Kasumi-1 (cell line): ENCODE results near the gene GRIA3.
"Not testable (repeated sequence)": the region's sequence is repeated elsewhere in the genome, so short reads cannot be mapped to it uniquely, and the experiment has no call there.

Experiments used
- DNase-seq, 2 experiments: peaks; one replicate each; lab custom pipeline; 2025; lab: John Stamatoyannopoulos, UW

Gene GRIA3

DNA sequence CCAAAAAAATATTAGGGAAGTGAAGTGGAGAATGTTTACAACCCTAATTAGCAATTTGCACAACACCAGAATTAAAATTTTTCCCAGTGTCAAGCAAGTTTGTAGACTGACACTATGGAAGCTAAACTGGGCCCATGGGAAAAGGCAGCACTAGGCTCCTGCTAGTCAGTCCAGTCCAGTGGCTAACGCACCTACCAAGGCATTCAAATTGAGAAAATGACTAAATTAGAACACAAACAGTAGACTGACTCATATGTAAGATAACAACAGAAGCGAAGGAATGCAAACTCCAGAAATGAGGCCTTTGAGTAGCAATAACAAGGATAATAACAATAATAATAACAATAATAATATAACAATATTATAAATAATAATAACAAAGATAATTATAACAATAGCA is 90.7 kb downstream of the GRIA3 start:
- no peak for DNase-seq

- DNase-seq, result no peak
Measured at GRCh38 chrX:123277347-123277746, 93.3 kb downstream of the GRIA3 start.

DNA sequence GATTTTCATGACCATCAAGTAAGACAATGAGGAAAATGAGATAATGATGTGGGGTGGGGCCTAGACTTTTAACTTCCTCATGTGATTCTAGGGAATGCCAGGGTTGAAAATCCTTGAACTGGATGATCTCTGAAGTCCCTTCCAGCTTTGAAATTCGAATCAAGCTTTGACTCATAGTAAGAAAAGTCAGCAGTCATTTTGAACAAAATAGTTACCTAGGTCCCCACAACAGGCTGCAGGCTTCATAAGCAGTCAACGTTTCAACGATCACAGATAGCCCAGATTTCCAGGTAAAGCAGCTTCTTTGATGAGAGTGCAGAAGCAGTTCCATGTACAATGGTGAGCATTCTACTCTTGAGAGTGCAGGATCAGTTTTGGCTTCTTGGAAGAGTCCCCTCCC is 93.7 kb downstream of the GRIA3 start:
- no peak for DNase-seq

DNA sequence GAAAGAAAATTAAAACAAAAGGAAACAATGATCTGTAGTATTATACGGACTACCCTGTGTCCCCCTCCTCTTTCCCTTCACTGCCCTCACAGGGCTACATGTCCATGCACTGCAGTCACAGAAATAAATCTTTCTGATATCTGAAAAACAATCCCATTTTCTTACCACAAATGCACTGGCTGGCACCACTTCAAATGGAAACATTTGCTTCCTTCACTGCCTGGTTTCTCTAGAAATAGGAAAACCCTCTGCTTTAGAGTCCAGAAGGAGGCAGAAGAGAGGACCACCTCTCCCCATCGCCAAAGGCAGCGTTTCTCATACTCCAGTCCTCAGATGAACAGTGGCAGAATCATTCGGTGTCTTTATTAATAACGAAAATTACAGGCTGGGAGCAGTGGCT is 98.2 kb downstream of the GRIA3 start:
- no peak for DNase-seq

GRCh38 chrX:123283407-123283806 is 99.3 kb downstream of the GRIA3 start:
- DNase-seq, result not testable (repeated sequence)

DNA sequence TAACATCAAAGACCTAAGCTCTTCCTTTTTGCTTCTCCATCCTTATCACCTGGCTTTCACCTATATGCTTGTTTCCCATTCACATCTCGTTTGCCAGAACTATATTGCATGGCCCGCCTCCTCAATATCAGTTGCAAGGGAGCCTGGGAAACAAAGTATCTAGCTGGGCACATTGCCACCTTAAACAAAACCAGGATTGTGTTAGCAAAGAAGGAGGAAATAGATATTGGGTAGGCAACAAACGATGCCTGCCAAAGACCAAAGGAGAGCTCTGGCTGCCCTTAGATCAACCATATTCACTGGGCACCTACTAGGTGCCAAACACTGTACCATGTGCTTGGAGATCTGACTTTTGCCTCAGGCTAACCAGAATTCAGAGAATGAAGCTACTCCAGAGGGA is 107.5 kb downstream of the GRIA3 start:
- no peak for DNase-seq

- DNase-seq, result no peak
Measured at GRCh38 chrX:123298026-123298425, 113.9 kb downstream of the GRIA3 start.

DNA sequence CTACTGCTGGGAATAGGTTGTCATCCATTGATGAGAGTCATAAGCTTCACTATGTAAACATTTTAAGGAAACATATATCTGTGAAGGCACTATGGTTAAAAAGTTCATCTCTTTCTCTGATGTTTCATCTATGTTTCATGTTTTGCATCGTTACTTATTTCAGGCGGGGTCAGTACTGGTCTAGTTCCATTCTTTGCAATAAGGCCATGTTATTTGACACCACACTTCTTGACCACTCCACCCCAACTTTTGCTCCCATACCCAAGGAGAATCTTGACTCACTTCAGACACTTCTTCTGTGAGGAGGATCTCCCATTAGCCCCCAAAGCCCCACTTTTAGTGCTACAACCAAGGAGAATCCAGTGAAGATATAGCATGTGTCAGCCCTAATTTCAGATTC is 119.4 kb downstream of the GRIA3 start:
- DNase-seq, result no peak

GRCh38 chrX:123308658-123309057 is 124.6 kb downstream of the GRIA3 start:
- no peak for DNase-seq

DNA sequence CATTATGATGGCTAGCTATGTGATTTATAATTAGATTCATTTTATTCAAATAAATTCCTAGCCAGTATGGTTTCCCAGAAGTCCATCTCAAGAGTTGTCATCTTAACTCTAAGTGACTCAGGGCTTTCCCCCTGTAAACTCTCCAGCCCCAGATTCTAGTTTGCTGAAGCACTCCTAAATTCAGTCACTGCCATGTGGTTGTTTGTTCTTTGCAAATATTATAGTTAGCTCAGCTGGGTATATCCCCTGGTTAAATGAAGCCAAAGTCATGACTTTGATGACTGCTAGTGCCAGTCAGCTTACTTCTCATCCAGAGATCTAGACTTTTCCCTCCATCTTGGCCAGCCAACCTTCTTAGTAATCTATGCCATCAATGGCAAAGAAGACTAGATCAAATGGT is 126.0 kb downstream of the GRIA3 start:
- no peak for DNase-seq

- no peak for DNase-seq
Measured at GRCh38 chrX:123311486-123311885, 127.4 kb downstream of the GRIA3 start.

- no peak for DNase-seq
Measured at GRCh38 chrX:123313486-123313885, 129.4 kb downstream of the GRIA3 start.

GRCh38 chrX:123320622-123321021 is 136.5 kb downstream of the GRIA3 start:
- no peak for DNase-seq

- no peak for DNase-seq
Measured at GRCh38 chrX:123322536-123322935, 138.5 kb downstream of the GRIA3 start.

GRCh38 chrX:123324625-123325024 is 140.5 kb downstream of the GRIA3 start:
- no peak for DNase-seq

DNA sequence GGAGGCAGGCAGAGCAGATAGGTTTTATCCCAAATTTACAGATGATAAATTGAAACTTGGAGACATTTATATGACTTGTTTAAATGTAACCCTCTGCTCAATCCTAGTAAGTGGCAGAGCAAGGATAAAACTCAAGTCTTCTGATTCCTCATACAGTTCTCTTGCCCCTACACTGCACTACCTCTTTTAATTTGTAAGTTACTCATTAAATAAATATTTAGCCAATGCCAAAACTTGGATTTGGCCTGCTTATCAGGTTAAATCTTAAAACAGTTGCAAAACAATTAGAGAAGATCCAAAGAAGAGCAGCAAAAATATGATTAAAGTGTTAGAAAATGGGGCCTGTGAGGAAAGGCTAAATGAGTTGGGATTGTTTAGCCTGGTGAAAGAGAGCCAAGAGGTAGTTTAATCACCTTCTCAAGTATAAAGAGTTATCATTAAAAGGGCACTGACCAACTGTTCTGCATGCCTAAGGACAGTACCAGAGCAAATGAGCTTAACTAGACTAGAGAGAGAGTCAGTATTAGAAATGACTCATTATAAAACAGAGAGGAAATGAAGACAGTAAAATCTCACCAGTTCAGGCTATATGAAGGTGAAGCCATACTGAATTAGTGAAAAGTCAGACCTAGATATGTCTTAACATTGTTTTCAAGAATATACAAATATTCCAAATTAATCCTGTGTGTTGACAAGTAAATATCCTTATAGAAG is 146.3 kb downstream of the GRIA3 start:
- DNase-seq, result no peak

DNA sequence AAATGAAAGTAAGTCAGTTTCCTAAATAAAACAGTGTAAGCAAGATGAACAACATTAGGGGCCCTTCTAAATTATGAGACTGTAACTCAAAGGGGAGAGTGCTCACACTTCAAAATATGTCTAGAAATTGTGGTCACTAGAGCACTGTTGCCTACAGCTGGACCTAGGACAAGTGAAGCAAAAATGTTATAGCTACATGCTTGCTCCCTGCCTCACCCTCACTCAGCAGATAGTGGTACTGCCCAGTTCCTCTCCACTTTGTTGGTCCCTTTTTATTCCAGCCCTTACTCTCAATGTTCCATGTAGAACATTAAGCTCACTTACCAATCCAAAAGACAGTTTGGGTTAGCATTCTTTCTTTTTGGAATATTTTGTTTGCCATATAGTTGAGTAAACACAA is 147.3 kb downstream of the GRIA3 start:
- no peak for DNase-seq

- no peak for DNase-seq
Measured at GRCh38 chrX:123331859-123332258, 147.8 kb downstream of the GRIA3 start.

DNA sequence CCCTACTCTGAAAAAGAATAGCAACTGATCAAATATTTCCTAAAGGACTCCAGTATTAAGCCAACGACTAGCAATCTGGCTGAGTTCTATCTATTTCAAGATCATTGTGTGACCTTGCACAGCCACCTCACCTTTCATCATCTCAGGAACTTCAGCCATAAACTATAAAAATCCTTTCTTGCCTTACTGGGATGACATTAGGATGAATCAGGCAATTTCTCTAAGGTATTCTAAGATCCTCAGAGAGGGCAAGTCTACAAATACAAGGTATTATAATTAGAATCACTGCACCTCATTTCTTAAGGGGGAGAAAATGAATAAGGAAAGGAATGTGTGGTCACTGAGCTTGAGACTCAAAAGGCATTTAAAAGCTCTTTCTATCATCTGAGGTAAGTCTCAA is 152.6 kb downstream of the GRIA3 start:
- DNase-seq, result no peak

- no peak for DNase-seq
Measured at GRCh38 chrX:123337886-123338639, 154.0 kb downstream of the GRIA3 start.

GRCh38 chrX:123339221-123339905 is 155.3 kb downstream of the GRIA3 start:
- DNase-seq, result no peak

- DNase-seq, result no peak
Measured at GRCh38 chrX:123340696-123341095, 156.6 kb downstream of the GRIA3 start.

DNA sequence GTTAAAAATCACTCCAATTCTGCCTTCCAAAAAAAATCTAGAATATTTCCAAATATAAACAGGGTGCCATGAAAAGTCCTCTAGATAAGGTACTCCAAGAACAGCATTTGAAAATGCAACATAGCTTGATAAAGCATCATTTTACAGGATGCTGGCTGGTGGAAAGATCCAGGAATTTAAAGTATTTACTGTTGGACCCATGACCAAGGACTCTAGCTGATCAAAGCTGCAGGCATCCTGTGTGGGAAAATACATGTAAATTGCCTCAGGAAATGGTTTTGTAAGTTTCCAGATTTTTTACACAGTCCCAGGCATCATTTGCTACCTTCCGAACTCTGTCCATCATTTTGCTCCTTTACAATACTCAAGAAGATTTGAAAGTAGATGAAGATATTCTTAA is 164.4 kb downstream of the GRIA3 start:
- no peak for DNase-seq
